ENCODE results near the gene PARD3B.

DNA sequence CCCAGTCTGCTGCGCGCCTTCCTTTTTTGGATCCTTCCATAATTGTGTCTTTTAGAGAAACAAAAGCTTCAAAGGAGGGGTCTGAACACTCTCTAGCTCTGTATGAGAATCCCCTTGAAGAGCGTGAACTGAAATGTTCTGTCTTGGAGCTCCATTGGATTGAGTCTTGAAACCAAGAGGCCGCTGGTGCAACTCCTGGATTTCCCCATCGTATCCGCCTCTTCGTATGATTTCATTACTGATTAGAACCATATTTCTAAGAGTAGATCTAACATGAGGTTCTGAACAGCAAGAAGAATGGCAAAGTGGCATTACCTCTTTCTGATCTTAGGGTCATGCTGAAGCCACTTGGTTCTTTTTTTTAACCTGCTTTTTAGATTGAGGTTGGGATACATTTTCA is 1105.7 kb downstream of the PARD3B start:
- TF ChIP-seq POLR2A (IDR thresholded peaks at IDR 0.05; ENCODE audit: low read depth, low read length): no peak
- TF ChIP-seq POLR2AphosphoS5 (IDR thresholded peaks at IDR 0.05; ENCODE audit: low read depth, low read length): no peak

Data from GM12892 (cell line).